AG08395 (cell line): ENCODE results near the gene PIGL.

Experiments used
- DNase-seq: peaks from one replicate; pipeline ENCODE4 v3.0.0; 2012; ENCODE audit warnings: mixed read lengths, low spot score

PIGL gene

GRCh38 chr17:16353317-16354174 lies 136.5 kb downstream of the PIGL start, which contains the start of gene CENPV:
CENPV (minus strand) TSS chr17:16353469; CDS start chr17:16353436, 33 bp downstream.
- DNase-seq, result peak; percentile 64

DNA sequence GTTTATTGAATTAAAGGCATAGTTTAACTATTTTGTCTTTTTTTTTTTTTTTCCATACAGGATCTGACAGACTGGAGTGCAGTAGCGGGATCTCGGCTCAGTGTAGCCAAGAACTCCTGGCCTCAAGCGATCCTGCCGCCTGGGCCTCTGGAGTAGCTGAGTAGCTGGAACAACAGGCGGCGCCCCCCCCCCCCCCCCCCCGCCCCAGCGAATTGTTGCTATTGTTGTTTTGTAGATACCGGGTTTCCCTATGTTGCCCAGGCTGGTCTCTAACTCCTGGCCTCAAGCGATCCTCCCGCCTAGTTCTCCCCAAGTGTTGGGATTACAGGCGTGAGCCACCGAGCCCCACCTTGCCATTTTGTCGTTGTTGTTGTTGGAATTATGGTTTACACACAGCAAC lies 137.6 kb downstream of the PIGL start:
- DNase-seq, result no peak

- DNase-seq, result no peak
These were observed 141.4 kb downstream of the PIGL start for GRCh38 chr17:16358394-16358793.

- no peak for DNase-seq
These were observed 144.9 kb downstream of the PIGL start for GRCh38 chr17:16361874-16362273.

DNA sequence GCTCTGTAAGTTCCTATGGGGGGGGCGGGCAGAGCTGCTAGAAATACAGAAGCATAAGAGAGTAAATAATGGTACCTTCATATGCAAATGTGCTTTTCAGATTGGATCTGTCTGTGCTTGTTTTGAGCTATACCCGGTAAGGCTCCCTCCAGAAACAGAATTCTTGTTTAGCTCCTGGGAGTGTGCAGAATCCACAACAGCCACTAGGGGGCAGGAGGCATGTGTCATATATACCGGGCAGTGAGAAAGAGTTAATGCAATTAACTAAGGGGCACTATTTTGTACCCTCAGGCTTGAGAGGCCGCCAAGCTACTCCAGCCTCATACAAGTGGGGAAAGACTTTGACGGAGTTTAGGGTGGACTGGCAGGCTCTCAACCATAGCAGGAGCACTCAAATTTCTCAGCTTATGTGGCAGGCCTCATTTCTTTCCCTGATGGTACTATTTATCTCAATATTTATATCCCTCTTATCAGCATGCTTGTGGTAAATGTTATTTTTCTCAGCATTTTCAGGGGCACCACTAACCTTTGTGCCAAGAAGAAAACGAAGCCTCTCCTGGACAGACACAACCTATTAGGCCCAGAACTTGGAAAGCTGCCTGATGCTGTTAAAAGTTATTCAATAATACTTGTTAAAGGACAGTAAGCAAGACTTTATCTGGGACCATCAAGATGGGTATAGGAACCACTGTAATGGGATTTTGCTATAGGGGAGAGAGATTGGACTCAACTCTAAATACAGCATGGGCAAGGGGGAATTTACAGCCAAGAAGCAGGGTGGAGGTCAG lies 146.9 kb downstream of the PIGL start:
- DNase-seq, result peak; percentile 75

DNA sequence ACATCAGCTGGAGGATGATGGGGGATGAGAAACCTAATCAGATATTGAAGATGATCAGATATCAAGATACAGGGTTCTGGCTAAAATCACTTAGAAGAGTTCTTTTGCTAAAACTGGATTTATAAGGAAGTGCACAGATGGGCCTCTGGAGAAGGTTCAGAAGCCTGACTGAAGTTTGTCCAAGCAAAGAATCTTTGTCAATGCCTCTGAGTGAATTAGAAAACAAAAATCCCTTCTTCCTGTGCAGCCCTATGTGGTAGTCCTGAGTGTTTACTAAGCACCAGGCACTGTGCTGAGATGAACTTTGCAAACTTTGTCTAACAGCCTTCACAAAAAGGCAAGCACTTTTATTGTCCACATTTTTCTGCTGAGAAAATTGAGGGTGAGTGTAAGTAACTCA lies 147.6 kb downstream of the PIGL start:
- DNase-seq, result no peak

- DNase-seq, result peak; percentile 36
These were observed 154.7 kb downstream of the PIGL start for GRCh38 chr17:16371742-16372141.

DNA sequence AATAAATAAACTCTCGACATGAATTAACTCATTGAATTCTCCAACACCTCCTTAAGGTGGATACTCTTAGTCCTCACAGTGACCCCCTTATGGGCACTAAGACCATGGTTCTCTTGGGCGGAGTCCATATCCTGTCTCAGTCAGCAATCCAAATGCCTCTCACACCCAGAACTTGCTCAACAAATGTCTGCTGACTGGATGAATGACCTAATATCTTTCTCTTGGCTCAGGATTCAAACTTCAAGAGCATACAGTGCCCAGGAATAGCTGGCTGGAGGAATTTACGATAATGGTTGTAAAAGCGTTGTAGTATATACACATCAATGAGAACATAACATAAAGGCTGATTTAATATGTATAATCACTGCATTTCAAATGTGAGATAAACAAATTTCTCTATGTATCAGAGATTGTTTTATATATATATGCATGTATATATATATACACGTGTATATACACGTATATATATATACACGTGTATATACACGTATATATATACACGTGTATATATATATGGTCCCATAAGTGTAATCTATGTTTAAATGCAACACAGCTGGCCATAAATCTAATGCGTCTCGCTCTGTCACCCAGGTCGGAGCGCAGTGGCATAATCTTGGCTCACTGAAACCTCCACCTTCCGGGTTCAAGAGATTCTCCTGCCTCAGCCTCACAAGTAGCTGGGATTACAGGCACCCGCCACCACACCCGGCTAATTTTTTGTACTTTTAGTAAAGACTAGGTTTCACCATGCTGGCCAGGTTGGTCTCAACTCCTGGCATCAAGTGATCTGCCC lies 157.3 kb downstream of the PIGL start:
- DNase-seq, result peak; percentile 53
